GM21526 (cell line): ENCODE results near the gene NUP205.
"Not testable (repeated sequence)": the region's sequence is repeated elsewhere in the genome, so short reads cannot be mapped to it uniquely, and the experiment has no call there.

Experiments
- ATAC-seq: cut with Tn5 transposase; IDR thresholded peaks from one replicate; pipeline ENCODE4 v1.9.1; 2021; ENCODE audit warnings: moderate library complexity; ENCODE audit not compliant: unreplicated experiment, low FRiP score

The NUP205 gene

GRCh38 chr7:135618510-135618909 lies 60.8 kb downstream of the NUP205 start:
- no peak for ATAC-seq

- no peak for ATAC-seq
These were observed 62.7 kb downstream of the NUP205 start for GRCh38 chr7:135620447-135620846.

- no peak for ATAC-seq
These were observed 63.5 kb downstream of the NUP205 start for GRCh38 chr7:135620980-135621850.

GRCh38 chr7:135634191-135634878 lies 76.6 kb downstream of the NUP205 start:
- ATAC-seq: no peak

- not testable (repeated sequence) for ATAC-seq
These were observed 82.0 kb downstream of the NUP205 start for GRCh38 chr7:135639690-135640089.

GRCh38 chr7:135644154-135644553 lies 86.4 kb downstream of the NUP205 start:
- ATAC-seq: no peak

GRCh38 chr7:135644729-135645128 lies 87.0 kb downstream of the NUP205 start:
- no peak for ATAC-seq

- no peak for ATAC-seq
These were observed 87.7 kb downstream of the NUP205 start for GRCh38 chr7:135645296-135645904.

GRCh38 chr7:135647755-135648154 lies 90.0 kb downstream of the NUP205 start:
- ATAC-seq: no peak

GRCh38 chr7:135648235-135648634 lies 90.5 kb downstream of the NUP205 start:
- no peak for ATAC-seq

- ATAC-seq: no peak
These were observed 93.3 kb downstream of the NUP205 start for GRCh38 chr7:135650831-135651573.

- no peak for ATAC-seq
These were observed 95.8 kb downstream of the NUP205 start for GRCh38 chr7:135653340-135654080.

- ATAC-seq: no peak
These were observed 100.8 kb downstream of the NUP205 start for GRCh38 chr7:135658564-135658963.

GRCh38 chr7:135659159-135659846 lies 101.6 kb downstream of the NUP205 start:
- ATAC-seq: no peak

GRCh38 chr7:135661311-135662122 lies 103.8 kb downstream of the NUP205 start:
- peak; percentile 5 for ATAC-seq

GRCh38 chr7:135662123-135662372 lies 104.3 kb downstream of the NUP205 start:
- ATAC-seq: peak; percentile 24

- ATAC-seq: peak; percentile 93
These were observed 104.8 kb downstream of the NUP205 start, which contains the start of gene STMP1 for GRCh38 chr7:135662373-135663114. Gene STMP1 (plus strand): TSS chr7:135662514.

- ATAC-seq: no peak
These were observed 106.4 kb downstream of the NUP205 start for GRCh38 chr7:135664046-135664589.
